HG03097 (cell line): Measurements from ENCODE around the gene ANKH.

Experiments
- ATAC-seq: cut with Tn5 transposase; IDR thresholded peaks from one replicate; pipeline ENCODE4 v1.9.1; 2021; ENCODE audit not compliant: unreplicated experiment, low FRiP score

Gene ANKH

DNA sequence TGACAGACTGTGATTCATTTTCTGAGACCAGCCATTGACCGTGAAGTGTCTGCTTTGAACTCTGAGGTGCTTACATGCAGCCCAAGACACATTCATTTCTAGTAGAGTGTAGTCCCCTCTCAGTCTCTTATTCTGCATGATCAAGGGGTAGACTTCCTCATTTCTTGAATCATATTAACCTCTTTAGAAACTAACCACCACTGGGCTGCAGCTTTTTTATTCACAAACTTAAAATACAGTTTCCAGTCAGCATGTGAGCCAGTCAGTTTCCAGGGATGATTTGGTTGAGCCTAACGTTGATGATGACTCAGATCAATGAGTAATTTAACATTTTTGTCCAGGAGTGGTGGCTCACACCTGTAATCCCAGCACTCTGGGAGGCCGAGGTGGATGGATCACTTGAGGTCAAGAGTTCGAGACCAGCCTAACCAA, 147.9 kb downstream of the ANKH start:
- no peak for ATAC-seq

DNA sequence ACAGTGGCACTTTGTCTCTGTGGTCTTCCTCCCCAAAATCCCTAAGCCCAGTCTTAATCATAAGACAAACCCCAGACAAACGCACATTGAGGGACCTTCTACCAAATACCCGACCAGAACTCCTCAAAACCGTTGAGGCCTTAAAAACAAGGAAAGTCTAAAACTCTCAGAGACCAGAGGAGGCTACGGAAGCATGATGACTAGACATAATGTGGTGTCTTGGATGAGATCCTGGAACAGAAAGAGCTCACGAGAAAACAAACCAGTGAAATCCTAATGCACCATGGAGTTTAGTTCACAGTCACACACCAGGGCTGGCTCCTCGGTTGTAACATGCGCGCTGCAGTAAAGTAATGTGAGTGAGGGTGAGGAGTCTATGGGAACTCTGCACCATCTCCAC, 148.7 kb downstream of the ANKH start:
- no peak for ATAC-seq

DNA sequence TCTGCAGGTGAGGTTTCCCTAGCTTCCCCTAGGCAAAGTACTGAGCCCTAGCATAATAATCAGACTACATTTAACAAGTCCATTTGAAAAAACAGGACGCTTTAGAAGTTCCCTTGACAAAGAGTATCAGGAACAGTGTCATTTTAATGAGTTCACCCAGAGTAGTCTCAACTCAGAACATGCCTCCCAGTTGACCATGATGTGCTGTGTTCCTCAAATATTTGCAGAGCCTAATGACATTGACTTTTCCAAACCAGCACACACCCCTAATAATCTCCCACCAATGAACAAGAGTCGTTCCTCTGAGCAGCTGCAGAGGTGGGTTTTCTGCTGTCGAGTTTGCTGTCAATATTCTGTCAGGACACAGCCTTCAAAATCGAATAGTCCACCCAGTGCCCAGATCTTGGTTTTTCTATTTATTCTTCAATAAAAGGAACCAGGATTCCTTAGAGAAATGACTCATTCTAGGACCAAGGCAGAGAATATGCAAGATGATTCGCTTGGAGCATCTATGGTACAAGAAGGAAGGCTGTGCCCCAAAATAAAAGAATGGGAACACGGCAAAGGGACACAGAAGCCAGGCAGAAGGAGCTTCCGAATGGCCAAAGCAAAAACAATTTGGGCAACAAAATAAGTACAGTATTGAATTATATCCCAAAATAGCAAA, 149.5 kb downstream of the ANKH start:
- no peak for ATAC-seq

DNA sequence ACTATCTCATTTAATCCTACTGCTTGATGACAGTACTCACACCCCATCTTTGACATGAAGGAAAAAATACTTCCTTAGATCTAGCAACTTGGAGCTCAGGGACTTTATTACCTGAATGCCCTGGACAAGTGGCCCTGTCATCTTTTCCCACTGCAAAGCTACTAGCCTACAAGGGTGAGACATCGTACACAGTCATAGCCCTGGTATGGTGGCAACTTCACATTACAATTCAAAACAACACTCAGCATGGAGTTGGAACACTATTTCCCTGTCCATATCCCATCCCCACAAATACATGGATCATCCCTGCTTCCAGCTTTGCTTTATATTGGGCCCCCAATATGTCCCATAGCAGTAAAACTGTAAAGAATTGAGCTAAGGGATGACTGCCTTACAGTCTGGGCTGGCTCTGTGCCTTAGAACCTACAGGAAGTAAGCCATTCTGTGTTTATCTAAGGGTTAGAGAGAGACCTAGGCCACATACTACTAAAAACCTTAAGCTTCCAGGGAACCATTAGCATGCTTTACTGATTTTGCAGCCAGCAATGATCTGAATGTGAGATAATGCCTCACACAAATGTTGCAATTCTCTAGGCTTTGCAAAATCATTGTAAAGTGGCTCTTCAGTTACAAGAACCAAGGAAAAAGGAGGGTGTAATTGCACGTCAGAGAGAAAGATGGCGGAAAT, 151.2 kb downstream of the ANKH start:
- no peak for ATAC-seq

DNA sequence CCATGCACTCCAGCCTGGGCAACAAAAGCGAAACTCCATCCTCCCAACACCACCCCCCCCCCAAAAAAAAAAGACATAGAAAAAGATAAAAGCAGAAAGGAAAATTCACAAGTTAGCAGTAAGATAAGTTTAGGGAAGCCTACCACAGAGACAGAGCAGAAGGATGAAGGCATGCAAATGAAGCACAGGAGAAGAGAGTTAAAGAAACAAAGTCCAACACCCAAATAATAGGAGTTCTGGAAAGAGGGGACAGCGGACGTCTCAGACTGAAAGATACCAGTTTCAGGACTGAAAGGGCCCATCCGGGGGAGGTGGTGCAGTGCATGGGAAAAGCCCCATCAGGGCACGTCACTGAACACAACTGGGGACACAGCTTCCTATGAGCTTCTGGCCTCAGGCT, 152.8 kb downstream of the ANKH start:
- no peak for ATAC-seq

DNA sequence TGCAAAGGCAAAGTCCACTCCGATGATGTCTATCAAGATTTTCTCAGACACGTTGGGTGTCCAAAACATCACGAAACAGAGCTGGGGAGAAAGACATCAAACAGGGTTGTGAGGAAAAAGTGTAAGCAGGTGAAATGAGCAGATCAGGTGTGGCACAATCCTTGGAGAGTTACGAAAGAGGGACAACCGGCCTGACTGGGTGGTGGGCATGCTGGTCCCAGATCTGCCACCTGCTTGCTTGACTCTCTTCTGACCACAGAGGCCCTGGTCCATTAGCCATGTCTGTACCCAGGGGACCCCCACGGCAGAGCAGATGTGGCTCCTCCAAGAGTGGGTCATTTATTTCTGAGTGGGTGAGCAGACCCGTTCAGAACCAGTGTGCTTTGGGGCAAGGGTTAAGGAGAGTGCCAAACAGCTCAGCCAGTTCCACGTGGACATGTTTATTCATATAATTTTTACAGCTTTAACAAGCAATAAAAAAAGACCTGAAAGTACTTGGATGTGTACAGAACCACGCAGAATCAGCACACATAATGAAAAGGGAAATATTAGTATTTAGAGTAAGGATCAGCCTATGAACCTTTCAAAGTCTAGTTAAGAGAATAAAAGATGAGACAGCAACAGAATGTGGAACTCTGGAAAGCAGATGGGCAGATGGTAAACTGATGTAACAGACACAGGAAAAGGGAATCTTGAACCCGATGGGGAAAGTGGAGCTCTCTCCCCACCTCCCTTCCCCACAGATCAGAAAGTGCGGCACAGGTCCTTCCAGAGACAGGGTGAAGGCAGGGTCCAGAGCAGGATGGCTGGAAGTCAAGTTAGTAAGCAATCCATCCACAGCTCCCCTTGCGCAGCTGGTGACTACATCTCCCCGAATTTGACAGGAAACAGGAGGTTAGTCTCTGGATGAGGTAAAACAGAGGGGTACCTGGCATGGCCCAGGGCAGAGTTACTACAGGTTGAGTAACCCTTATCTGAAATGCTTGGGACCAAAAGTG, 154.5 kb downstream of the ANKH start:
- no peak for ATAC-seq

DNA sequence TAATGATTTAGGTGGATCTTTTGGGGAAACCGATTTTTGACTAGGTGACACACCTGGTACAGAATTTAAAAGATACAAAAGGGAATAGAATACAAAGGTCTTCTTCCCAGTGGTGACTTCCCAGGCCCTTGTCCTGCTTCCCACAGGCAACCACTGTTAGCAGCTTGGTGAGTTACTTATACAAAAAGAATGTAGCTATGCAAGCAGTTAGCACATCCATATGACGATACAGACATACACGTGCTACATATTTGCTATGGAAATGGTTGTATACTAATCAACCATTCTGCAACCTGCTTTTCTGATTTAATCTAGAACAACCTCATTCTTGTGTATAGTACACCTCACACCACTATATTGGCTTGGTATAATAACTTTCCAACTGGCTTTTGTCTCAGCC, 156.1 kb downstream of the ANKH start:
- no peak for ATAC-seq

DNA sequence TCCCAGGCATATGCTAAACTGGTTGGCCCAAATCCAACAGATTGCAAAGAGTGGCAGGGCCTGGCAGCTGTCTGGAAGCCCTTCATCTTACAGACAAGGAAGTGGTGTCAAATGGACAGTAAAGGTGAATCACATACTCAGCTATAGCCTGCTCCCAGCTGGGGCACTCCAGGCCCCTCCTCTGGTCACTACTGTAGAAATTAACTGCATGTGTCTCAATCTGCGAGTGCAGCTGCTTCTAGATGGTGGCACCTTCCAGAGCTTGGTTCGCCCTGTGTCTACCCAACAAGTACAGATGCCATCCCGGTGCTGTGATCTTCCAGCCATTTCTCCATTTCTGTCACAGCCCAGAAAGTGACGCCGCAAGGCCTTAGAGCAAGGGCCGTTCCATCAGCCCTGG, 156.9 kb downstream of the ANKH start:
- no peak for ATAC-seq

DNA sequence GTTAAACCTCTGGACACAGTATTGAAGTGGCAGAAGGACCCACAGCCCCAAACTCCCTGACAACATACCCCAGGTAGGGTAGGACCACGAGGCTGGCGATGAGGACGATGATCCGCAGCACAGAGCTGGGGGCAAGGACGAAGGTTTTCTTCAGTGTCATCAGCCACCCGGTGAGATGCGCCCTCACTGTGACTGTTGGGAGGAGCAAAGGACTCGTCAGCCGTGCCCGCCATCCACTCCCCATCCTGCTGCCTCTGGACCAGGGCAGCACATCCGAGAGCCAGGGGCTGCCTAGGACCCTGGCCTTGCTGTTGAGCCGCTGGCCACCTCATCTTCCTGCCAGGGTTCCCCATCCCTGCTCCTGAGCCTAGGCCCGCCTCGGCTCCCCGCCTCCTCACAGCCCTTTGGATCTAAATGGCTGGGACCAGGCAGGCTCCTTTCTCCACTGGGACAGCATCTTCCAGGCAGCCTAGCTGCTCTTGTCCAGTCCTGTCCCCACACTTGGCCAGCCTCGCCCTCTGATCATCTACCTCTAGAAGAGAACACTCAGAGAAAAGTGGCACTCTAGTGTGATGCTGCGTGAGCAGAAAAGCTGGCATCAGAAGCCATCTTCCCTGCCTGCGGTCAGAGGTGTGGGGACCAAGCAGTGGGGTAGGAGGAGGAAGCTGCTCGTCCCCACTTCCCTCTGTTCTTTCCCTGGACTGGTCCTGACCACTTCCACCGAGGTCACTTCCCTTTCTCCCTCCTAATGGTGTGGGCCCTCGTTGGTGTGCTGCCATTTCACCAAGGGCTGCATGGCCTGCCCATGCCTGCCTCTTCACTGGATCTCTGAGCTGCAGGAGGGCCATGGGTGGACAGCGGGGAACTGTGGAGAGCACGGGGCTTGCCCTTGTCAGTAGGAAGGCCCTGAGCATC, 157.8 kb downstream of the ANKH start:
- no peak for ATAC-seq

DNA sequence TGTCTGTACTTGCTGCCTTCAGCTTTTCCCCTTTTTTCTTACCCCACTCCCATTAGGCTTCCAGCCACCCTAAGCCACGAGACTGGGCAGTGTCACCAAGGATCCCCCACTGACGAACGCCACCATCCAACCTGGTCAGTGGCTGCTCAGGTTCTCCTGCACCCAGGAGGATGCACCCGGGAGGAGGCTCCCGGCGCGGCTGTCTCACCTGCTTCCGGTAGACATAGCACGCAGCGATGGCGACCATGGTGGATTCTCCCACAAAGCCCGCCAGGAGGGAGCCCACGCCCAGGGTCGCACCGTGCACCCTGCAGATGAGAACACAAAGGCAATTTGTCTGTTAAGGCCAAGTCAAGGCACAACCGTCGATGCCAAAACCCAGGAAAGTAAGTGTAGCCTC, 158.9 kb downstream of the ANKH start:
- ATAC-seq, result no peak

DNA sequence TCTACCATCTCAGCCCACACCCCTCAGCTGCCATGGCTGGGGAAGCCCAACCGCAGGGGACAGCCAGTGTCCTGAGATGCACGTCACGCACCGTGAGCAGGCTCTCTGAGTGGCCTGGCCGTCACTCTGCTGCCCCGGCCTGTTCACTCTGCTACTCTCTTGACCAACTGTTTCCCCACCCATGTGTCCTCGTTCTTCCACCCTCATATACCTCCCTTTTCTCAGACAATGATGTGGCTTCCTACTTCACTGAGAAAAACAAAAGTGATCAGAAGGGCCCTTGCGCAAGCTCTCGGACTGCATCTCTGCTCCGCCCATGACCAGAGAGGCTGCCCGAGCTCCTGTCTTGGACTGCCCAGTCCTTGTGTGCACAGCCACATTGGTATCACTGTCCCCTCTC, 159.4 kb downstream of the ANKH start:
- ATAC-seq, result no peak

DNA sequence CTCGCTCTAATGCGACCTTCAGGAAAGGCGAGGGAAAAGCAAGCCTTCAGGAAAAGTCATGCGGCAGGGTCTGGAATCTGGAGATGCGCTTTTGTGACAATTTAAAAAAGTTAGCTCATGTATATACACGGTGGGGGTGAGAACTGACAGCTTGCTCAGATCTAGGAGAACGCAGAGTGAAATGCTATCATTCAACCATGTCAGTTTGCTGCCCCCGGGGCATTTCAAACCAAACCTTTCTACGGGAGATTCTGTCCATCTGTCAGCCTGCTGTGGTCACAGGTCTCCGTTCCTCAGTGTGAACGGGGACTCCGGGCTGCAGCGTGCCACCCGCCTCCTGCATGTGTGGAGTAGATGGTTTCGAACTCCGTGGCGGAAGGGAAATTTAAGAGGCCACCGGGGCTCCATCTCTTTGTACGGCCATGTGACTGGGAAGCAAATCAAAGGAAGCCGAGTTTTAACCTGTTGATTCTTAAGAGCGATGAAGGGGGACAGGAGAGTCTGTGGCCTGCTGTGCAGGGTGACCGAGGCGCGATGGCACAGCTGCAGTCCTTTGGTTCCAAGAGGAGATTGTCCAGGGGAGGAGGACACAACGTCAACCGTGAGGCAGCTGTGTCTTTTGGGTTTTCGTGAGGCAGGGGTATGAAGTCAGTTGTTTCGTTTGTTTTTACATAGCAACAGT, 161.1 kb downstream of the ANKH start:
- ATAC-seq, result no peak

DNA sequence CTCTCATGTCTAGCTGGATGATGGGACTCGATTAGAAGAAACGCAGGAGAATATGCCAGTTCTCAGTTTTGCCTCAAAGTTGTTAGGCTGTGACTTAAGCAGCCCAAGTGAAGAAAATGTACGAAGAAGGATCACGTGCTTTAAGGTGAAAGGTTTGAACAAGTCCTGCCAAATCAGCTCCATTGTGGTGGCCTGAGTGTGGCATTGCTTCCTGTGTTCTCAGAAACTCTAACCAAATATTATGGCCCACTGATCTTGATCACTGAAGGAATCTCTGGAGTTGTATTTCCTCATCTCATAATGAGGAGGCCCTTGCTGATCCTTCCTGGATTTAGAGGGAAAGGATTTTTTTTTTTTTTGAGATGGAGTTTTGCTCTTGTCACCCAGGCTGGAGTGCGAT, 163.0 kb downstream of the ANKH start:
- ATAC-seq, result no peak

DNA sequence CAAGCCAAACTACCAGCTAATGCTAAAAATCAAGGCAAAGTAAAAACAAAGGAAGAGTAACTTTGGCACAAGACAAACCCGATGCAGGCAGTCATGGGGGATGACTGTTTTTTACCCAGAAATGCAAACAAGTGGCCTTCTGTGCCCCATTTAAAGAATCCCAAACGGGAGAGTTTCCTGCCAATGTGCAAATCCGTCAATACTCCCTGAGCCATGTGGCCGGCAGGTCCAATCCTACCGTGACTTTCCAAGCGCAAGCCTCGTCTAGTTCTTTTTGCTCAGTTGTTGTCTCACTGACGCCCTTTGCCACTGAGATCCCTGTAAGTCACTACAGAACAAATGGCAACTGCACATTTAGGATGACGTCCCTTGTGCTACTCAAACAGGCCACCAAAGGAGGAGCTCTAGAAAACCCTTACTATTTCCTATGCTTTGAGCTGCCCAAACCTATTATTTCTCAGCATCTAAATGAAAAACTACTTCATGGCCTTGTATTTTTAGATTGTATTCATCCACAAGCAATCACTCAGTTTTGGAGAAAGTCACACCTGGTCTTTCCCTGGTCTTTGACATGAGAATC, 163.7 kb downstream of the ANKH start:
- no peak for ATAC-seq

DNA sequence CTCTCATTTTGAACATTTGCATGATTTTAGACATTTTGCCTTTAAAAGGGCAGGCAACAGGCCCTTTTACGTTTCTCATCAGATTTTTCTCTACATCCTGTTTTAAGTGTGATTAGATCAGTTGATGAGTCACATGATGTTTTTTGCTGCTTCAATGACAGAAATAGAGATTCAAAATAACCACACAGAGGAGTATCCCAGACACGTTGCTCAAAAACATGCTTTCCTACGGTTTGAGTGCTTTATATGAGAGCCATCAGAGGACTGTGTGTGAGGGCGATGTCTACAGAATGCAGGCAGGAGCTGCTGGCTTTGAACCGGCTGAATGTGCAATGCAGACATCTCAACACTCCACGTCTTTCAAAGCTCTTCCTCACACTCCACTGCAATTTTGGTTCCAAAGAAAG, 165.0 kb downstream of the ANKH start:
- ATAC-seq, result no peak

DNA sequence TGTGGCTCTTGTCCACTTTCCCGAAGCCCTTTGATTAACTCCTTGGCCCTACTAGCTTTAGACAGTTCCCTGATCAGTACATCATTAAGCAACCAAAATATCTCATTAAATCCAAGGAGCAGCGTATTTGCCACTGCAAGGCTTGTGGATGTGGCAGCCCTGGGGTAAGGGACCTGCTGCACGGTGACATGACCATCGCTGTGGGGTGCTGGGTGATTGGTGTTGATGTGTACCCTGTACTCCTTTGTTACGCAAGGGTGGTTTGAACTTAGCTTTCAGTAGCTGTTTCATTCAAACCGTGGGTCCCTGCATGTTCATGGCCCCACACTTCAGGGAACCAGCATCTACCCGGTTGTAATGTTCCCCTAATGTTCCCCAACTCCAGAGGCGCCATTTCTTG, 166.0 kb downstream of the ANKH start:
- no peak for ATAC-seq

DNA sequence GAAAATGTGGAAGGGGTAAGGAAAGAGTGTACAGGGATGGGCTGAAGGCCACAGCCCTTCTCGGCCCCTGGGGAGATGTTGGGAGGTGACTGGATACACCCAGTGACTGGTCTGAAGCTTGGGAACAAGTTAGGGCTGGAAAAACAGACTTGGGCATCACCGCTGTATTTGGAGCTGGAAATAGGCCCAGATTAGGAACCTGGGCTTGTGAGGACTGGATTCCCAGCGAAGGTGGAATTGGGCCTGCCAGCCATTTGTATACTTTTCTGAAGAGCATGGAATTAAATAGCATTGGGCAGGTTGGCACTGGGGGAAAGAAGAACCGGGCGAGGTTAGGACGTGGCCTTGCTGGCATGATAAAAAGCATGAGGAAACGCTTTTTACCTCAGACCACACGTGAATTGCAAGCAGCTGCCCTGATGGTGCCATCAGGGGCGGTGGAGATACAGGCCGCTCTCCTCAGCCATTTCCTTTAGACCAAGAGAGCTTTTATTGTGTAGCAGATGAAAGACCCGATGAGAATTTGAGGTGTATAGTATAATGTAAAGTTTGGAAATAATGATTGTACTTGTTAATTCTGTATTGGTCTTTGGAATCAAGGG, 169.2 kb downstream of the ANKH start:
- ATAC-seq, result no peak

DNA sequence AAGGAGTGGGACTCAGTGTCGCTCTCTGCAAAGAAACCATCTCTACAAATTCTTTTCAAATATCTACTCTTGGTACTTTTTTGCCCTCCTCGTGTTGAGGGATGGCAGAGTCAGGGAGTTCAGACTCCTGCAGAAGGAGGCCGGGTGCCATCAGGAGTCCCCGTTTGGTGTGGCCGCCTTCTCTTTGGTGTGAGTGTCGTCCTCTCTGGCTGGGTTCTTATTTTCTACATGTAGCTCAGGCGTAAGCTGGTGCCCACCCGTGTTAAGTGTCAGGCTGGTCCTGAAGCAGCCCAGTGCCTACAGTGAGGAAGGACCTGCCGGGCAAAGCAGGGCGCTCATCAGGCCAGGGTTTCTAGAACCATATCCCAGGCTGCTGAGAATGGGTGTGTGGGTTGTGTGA, 170.0 kb downstream of the ANKH start:
- ATAC-seq, result no peak
